ENCODE measurements around the gene ZDHHC18. TPM values are rescaled to one million over a fixed set of nuclear protein-coding genes. Genes with fewer than 3 reads are reported as not detected.

ZDHHC18 gene
- total RNA-seq, 1 donor from 2014 or later, result 25.5 TPM

DNA sequence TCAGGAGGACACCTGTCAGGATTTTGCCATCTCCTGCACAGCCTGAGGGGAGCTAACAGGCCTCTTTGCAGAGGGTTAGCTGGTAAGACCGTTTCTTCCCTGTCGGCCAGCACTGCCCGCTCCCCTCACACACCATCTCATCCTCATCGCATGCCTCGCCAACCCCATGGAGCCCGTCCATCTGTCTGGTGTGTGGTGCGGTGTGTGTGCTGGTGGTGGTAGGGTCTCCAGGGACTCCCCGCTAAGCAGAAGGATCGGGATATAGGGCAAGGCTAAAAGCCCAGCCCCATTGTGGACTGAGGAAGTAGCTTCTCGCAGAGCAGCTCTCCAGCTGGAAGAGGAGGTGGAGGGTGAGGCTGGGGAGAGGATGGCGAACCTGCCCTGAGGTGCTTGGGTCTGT, 29.7 kb downstream of the ZDHHC18 start:
- no peak for TF ChIP-seq CTCF (IDR thresholded peaks at IDR 0.05)
- Mint-ChIP-seq H3K36me3 (ENCODE audit: low read depth) (peaks cover 21% of the 10 kb centered on the region), H3K27me3 (ENCODE audit: low read depth) (no peaks in the 10 kb centered on the region), H3K9me3 (ENCODE audit: low read depth) (no peaks in the 10 kb centered on the region), H3K27ac (ENCODE audit: unreplicated experiment) (no peak overlapping the region), H3K4me3 (ENCODE audit: unreplicated experiment) (no peak overlapping the region), H3K4me1 (ENCODE audit: low read depth) (peaks cover 6% of the 10 kb centered on the region)
- DNase-seq (ENCODE audit: low spot score), result no peak

DNA sequence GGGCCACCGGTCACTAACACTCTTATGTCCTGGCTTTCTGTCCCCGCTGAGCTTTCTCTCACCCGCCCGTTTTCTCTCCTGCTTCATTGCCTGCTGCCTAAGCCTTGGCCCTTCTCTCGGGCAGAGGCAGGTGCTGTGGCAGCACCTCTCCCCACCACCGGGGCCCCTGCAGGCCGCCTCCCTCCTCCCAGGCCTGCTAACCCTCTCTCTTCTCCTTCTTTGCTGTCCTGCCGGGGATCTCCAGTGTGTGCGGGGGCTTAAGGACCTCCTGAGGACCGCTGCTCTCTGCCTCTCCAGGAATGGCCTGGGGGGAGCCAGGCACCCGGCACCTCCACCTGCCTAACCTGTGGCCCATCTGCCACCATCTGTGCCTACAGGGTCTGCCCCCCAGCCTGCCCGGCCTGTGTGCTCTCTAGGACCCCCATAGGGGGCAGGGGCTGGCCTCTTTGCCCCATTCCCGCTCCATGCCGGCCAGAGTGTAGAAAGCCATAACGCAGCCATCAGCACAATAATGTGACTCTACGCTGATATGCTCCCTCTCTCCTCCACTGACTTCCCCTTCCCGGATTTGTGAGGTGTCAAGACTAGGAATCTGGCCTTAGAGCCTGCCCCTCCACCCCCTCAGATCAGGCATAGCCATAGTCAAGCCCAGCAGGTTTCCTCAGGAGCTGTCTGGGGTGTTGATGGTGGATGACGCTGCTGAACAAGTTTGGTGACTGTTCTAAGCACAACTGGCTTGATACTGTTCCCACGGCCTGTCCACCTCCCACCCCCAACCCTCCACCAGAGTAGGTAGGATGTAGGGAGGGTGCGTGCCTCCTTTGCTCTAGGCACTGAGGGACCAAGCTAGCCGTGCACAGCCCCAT, 30.3 kb downstream of the ZDHHC18 start:
- peaks cover 15% of the 10 kb centered on the region for H3K36me3 Mint-ChIP-seq (ENCODE audit: low read depth)
- H3K4me3 Mint-ChIP-seq (ENCODE audit: unreplicated experiment), result no peak overlapping the region
- H3K27me3 Mint-ChIP-seq (ENCODE audit: low read depth), result no peaks in the 10 kb centered on the region
- no peaks in the 10 kb centered on the region for H3K9me3 Mint-ChIP-seq (ENCODE audit: low read depth)
- H3K27ac Mint-ChIP-seq (ENCODE audit: unreplicated experiment), result no peak overlapping the region
- no peak for DNase-seq (ENCODE audit: low spot score)
- H3K4me1 Mint-ChIP-seq (ENCODE audit: low read depth), result peaks cover 11% of the 10 kb centered on the region
- no peak for TF ChIP-seq CTCF (IDR thresholded peaks at IDR 0.05)

DNA sequence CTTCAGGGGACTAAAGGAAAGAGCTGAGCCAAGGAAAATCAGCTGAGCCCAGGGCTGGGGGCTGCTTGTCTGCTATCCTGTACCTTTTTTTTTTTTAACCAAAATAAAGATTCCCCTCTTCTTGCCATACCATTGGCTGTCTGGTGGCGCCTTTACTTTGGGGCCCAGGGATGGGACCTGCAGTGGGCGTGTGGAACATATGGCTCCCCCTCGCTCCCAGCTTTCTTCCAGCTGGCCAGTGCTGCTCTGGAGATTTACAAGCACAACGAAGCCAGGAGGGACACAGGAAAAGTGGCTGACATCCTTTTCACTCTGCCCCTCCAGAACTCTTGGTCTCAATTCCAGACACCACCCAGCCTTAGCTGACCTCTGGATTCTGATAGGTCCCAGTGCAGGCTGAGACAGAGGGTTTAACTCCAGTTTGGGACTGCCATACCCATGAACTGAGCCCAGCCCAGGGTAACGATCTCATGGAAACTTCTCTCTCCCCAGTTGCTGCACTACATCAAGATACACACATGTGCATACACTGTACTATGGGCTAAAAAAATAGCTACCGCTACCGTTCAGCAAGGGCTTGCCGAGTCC, 31.1 kb downstream of the ZDHHC18 start:
- no peak for TF ChIP-seq CTCF (IDR thresholded peaks at IDR 0.05)
- Mint-ChIP-seq H3K36me3 (ENCODE audit: low read depth) (peaks cover 9% of the 10 kb centered on the region), H3K4me3 (ENCODE audit: unreplicated experiment) (no peak overlapping the region), H3K27ac (ENCODE audit: unreplicated experiment) (no peak overlapping the region), H3K9me3 (ENCODE audit: low read depth) (no peaks in the 10 kb centered on the region), H3K4me1 (ENCODE audit: low read depth) (peaks cover 11% of the 10 kb centered on the region), H3K27me3 (ENCODE audit: low read depth) (no peaks in the 10 kb centered on the region)
- DNase-seq (ENCODE audit: low spot score), result no peak

GRCh38 chr1:26858160-26858559, 31.7 kb downstream of the ZDHHC18 start:
- no peak overlapping the region for H3K4me3 Mint-ChIP-seq (ENCODE audit: unreplicated experiment)
- no peak for DNase-seq (ENCODE audit: low spot score)
- H3K9me3 Mint-ChIP-seq (ENCODE audit: low read depth), result no peaks in the 10 kb centered on the region
- no peaks in the 10 kb centered on the region for H3K27me3 Mint-ChIP-seq (ENCODE audit: low read depth)
- TF ChIP-seq CTCF (IDR thresholded peaks at IDR 0.05), result no peak
- H3K27ac Mint-ChIP-seq (ENCODE audit: unreplicated experiment), result no peak overlapping the region
- peaks cover 9% of the 10 kb centered on the region for H3K4me1 Mint-ChIP-seq (ENCODE audit: low read depth)
- peaks cover 4% of the 10 kb centered on the region for H3K36me3 Mint-ChIP-seq (ENCODE audit: low read depth)

GRCh38 chr1:26858891-26859640, 32.6 kb downstream of the ZDHHC18 start:
- peaks cover 10% of the 10 kb centered on the region for H3K4me1 Mint-ChIP-seq (ENCODE audit: low read depth)
- H3K27me3 Mint-ChIP-seq (ENCODE audit: low read depth), result no peaks in the 10 kb centered on the region
- no peak overlapping the region for H3K4me3 Mint-ChIP-seq (ENCODE audit: unreplicated experiment)
- DNase-seq (ENCODE audit: low spot score), result no peak
- no peak overlapping the region for H3K27ac Mint-ChIP-seq (ENCODE audit: unreplicated experiment)
- H3K36me3 Mint-ChIP-seq (ENCODE audit: low read depth), result peaks cover 3% of the 10 kb centered on the region
- H3K9me3 Mint-ChIP-seq (ENCODE audit: low read depth), result no peaks in the 10 kb centered on the region
- no peak for TF ChIP-seq CTCF (IDR thresholded peaks at IDR 0.05)
